GM18520 (cell line): ENCODE data around the gene CIC.
"Not testable (repeated sequence)": the region's sequence is repeated elsewhere in the genome, so short reads cannot be mapped to it uniquely, and the experiment has no call there.

Experiments
- ATAC-seq: cut with Tn5 transposase; IDR thresholded peaks from one replicate; pipeline ENCODE4 v1.9.1; 2021; ENCODE audit not compliant: unreplicated experiment

CIC gene

DNA sequence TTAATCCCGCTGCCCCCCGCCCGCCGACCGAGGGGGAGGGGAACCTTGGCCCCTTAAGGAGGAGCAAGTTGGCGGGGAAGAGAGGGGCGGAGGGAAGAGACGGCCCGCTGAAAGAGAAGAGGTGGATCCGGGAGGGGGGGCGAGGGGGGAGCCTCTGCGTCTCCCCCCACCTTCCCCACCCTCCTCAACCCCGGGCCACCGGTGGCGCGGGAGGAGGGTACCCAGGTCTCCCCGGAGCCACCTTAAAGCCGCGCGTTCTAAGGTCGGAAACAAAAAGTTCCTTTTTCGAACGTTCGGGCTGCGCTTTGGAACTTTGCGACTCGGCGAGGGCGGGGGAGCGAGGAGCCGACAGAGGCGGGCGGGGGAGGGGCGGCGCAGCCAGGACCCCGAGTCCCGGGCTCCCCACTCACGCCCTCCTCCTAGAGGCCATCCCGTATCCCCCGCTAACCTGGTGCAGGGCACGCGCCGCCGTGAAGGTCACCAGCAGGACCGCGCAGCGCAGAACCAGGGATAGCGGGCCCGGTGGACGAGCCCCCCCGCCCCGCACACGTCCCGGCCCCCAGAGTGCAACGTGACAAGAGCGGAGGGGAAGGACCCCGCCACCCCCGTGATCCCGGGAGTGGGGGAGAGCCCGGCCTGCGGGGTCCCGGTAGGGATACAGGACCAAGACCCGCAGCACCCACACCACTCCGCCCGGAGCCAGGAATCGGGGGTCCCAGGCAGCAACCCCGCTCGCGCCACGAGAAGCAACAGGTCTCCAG lies 14.8 kb upstream of the CIC start:
- ATAC-seq = peak; percentile 29

DNA sequence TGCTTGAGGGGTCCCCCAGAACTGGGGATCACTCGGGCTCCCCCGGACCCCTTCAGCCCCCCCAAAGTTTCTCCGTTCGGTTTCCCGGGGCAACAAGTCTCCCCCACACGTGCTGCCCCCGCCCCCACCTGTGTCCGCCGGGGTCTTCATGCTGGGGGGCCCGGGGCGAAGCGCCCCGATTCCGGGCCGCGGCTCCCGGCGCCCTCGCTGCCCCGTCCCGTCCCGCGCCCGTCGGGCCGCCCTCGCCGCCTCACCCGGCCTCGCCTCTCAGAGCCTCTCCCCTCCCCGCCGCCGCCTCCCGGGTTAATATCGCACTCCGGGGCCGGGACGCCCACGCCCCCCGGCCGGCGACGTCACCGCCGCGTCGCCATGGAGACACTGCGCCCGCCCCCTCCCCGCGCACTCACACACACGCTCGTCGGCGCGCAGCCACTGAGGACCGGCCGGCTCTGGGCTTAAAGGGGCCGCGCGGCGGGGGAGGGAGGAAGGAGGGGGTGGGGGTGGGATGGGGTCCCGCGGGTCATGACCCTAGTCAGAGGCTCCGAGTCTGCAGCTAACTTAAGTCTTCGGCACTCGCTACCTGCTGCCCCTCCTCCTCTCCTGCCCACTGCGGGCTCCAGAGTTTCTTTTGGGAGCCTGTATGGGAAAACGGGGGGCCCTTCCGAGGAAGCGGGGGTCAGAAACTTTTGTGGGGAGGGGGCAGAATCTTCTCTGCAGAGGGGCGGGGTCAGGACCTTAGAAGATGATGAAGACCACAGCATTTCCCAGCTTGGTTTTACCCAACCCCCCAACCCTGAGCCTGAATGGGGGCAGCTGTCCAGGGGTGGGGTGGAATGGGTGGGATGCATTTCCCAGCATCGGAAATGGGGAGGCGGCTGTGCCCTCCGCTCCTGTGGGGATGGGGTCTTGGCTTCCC lies 13.9 kb upstream of the CIC start, which contains the start of gene ERF:
ERF (minus strand) TSS at position 279 of the 916 bp plus-strand sequence; CDS start at position 150, 129 bp downstream.
- ATAC-seq = peak; percentile 52

GRCh38 chr19:42255766-42256745 lies 13.0 kb upstream of the CIC start:
- ATAC-seq = no peak

DNA sequence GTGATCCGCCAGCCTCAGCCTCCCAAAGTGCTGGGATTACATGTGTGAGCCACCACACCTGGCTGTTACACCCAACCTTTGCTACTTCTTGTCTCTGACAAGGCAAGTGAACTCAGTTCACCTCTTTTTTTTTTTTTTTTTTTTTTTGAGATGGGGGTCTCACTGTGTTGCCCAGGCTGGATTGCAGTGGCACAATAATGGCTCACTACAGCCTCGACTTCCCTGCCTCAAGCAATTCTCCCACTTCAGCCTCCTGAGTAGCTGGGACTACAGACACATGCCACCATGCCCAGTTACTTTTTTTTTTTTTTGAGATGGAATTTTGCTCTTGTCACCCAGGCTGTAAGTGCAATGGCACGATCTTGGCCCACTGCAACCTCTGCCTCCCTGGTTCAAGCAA lies 11.2 kb upstream of the CIC start:
- not testable (repeated sequence) for ATAC-seq

GRCh38 chr19:42261763-42262162 lies 7.3 kb upstream of the CIC start:
- no peak for ATAC-seq

GRCh38 chr19:42266105-42266504 lies 2.9 kb upstream of the CIC start:
- not testable (repeated sequence) for ATAC-seq

DNA sequence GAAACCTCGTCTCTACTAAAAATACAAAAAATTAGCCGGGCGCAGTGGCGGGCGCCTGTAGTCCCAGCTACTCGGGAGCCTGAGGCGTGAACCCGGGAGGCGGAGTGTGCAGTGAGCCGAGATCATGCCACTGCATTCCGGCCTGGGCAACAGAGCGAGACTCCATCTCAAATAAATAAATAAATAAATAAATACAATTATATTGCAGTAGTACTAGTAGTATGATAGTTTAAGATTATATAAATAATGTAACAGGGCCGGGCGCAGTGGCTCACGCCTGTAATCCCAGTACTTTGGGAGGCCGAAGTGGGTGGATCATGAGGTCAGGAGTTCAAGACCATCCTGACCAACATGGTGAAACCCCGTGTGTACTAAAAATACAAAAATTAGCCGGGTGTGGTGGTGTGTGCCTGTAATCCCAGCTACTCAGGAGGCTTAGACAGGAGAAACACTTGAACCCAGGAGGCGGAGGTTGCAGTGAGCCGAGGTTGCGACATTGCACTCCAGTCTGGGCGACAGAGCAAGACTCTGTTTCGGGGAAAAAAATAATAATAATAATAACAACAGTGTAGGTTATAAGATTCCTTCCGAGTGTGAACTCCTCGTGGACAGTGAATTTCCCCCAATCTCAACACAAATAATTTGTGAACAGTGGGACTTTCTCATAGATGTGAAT lies 2.0 kb upstream of the CIC start:
- not testable (repeated sequence) for ATAC-seq

DNA sequence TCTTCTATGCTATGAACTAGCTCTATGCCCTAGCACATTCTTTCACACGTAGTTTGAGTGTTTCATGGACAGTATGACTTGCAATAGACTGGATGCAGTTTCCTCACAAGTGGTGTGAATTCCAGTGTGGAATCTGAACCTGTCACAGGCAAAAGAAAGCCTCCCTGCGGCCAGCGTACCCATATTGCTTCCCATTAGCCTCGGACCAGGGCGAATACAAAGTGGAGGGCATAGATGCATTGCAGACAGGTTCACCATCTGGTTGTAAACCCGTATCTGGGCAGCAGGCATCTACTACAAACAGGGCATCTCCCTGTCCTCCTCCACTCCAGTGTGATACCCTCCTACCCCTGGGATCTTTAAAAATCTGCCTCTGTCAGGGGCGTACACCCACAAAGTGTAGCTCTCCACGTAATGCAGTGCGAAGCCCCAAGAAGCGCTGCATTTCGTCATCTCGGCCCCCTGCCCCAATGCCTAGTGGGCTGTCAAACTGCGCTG lies 1.4 kb upstream of the CIC start:
- no peak for ATAC-seq

DNA sequence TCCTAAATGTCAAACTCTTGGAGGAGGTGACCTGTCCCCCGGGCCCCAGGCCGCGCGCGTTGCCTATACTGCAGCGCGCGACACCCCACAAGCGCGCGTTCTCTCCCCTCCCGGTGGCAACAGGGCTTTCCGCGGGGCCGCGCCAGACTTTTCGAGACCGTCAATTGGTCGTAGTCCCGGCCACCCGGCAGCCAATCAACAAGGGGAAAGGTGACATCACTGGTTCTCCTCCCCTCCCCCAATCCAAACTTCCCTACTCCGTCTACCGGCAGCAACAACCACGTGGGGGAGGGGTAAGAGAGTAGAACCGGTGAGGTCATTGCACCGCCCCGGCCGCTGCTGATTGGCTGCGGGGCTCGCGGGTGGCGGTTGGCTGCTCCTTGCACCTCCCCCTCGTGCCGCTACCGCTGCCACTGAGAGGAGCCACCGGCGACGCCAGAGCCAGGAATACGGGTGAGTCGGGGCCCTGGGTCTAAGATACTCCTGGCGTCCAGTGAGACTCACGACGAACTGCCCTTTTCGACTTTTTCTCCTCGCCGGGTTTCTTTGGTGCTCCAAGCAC lies 829 bp upstream of the CIC start:
- peak; percentile 29 for ATAC-seq

DNA sequence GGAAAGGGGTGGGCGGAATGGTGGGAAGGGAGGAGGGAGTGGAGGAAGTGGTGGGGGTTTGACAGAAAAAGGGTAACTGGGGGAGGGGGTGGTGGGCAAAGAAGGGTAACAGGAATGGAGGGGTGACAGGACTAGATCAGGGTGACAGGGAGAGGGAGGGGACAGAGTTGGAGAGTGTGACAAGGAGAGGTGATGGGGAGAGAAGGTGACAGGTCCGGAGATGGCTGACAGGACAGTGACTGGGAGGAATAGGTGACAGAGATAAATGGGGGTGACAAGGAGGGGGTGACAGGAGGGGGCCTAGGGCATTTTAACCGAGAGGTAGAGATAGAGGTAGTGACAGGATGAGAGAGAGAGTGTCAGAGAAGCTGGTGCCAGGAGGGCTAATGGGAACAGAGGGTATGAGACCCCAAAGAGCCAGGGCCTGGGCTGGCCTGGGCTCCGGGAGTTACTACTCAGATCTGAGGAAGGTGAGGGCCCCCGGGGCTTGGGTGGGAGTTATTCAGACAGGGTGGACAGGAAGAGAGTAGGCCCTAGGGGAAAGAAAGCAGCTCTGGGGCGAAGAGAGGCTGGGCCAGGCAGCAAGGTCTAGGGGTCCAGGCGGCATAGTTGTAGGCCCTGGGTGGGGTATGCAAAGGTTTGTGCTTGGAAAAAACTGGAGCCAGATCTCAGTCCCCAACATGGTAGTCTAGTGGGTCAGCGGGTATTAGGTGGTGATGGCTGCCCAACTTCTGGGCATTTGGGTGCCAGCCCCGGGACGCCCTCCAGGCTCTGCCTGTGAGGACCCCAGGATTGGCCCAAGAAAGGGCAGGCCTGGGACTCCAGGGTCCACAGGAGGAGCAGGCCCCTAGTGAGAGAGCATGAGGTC lies 660 bp downstream of the CIC start:
- no peak for ATAC-seq

GRCh38 chr19:42270346-42271044 lies 1.4 kb downstream of the CIC start:
- no peak for ATAC-seq

GRCh38 chr19:42271045-42271419 lies 2.0 kb downstream of the CIC start:
- no peak for ATAC-seq

DNA sequence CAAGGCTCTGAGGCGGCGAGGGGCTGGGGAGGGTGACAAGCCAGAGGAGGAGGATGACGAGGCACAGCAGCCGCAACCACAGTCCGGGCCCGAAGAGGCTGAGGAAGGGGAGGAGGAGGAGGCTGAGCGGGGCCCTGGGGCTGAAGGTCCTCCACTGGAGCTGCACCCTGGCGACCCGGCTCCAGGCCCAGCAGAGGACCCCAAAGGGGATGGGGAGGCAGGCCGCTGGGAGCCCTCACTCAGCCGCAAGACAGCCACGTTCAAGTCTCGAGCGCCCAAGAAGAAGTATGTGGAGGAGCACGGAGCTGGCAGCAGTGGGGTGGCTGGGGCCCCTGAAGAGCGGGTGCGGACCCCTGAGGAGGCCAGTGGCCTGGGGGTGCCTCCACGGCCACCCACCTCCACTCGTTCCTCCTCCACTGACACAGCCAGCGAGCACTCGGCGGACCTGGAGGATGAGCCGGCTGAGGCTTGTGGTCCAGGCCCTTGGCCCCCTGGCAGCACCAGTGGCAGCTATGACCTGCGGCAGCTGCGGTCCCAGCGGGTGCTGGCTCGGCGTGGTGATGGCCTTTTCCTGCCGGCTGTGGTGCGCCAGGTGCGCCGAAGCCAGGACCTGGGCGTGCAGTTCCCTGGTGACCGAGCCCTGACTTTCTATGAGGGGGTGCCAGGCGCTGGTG lies 2.9 kb downstream of the CIC start:
- ATAC-seq = no peak

GRCh38 chr19:42272535-42272897 lies 3.5 kb downstream of the CIC start:
- ATAC-seq = no peak

DNA sequence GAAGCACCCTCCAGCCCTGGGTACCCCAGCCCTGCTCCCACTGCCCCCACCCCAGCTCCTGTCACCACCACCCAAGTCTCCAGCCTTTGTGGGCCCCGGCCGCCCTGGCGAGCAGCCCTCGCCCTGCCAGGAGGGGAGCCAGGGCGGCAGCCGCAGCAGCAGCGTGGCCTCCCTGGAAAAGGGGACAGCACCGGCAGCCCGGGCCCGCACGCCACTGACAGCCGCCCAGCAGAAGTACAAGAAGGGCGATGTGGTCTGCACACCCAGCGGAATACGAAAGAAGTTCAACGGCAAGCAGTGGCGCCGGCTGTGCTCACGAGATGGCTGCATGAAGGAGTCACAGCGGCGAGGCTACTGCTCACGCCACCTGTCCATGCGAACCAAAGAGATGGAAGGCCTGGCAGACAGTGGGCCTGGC lies 3.9 kb downstream of the CIC start:
- no peak for ATAC-seq

DNA sequence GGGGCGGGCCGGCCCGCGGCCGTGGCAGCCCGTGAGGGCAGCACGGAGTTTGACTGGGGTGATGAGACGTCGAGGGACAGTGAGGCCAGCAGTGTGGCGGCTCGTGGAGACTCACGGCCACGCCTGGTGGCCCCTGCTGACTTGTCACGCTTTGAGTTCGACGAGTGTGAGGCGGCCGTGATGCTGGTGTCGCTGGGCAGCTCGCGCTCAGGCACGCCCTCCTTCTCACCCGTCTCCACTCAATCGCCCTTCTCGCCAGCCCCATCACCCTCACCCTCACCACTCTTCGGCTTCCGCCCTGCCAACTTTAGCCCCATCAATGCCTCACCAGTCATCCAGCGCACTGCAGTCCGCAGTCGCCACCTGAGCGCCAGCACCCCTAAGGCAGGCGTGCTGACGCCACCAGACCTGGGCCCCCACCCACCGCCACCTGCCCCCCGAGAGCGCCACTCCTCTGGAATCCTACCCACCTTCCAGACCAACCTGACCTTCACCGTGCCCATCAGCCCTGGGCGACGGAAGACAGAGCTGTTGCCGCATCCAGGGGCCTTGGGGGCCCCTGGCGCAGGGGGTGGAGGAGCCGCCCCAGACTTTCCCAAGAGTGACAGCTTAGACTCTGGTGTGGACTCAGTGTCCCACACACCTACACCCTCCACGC lies 4.5 kb downstream of the CIC start:
- no peak for ATAC-seq

- no peak for ATAC-seq
Observed at GRCh38 chr19:42274065-42274682, 5.1 kb downstream of the CIC start.
